HCT116 (cell line): ENCODE data around the gene KCNA2. TPM values are rescaled to one million over a fixed set of nuclear protein-coding genes. Genes with fewer than 3 reads are reported as not detected.

Experiments used
- ATAC-seq: fragments of 200-7000 bp; cut with Tn5 transposase; 2 replicates; pipeline ENCODE4 v1.9.1; 2020; ENCODE audit warnings: mild to moderate bottlenecking, moderate library complexity
- BruUV-seq: library from RNA; stranded (reverse); fragments of 400-500 nt; replicated peaks from 2 replicates; lab custom pipeline; 2021; lab: Mats Ljungman, UMichigan
- CTCF ChIA-PET: fragments of 300-600 bp; sonication (Branson Sonifier 250); formaldehyde crosslinking; loops from one replicate; lab custom pipeline; 2021; ENCODE audit warnings: antibody characterized with exemption; lab: Charles Lee
- POLR2A ChIA-PET: fragments of 300-600, 350-600 bp; sonication (Branson Sonifier 250); formaldehyde crosslinking; loops from one replicate; lab custom pipeline; 2021; ENCODE audit warnings: antibody characterized with exemption; lab: Charles Lee
- RAD21 ChIA-PET, 2 experiments: fragments of 300-600 bp; sonication (Branson Sonifier 250); formaldehyde crosslinking; loops; one replicate each; lab custom pipeline; 2023; ENCODE audit warnings: low total read pairs in 2 of 2; ENCODE audit not compliant: uncharacterized antibody in 2 of 2, unreplicated experiment in 2 of 2, low non-redundant PET in 1 of 2; lab: Charles Lee
- DNase-seq: peaks from one replicate; pipeline ENCODE4 v3.0.0-alpha.2; 2010; ENCODE audit warnings: low read depth, low spot score
- H2AFZ ChIP-seq: fragments of 200-600 bp; shearing (Covaris generic), sonication (generic); 2 replicates; pipeline ENCODE4 v1.6.1; 2017; ENCODE audit warnings: low read depth, mixed run types, mixed read lengths, antibody characterized with exemption, low read length; ENCODE audit not compliant: poor library complexity, severe bottlenecking
- H3K27ac ChIP-seq: 2 replicates; pipeline ENCODE4 v1.5.1; 2012; ENCODE audit warnings: low read depth, low read length
- H3K27me3 ChIP-seq: fragments of 200-600 bp; sonication (generic); 2 replicates; pipeline ENCODE4 v1.6.1; 2016; ENCODE audit warnings: mixed run types, low read length, mixed read lengths; ENCODE audit not compliant: insufficient read depth
- H3K36me3 ChIP-seq, 2 experiments: fragments of 200-500 bp in 1 of 2; fragments of 200-600 bp in 1 of 2; sonication (Bioruptor generic) in 1 of 2; sonication (generic) in 1 of 2; 2 replicates each; pipeline versions ENCODE4 v1.5.1 to v1.6.1; 2014 to 2016; ENCODE audit warnings: low read length in 2 of 2, inconsistent platforms in 1 of 2, mixed read lengths in 1 of 2, mixed run types in 1 of 2; ENCODE audit not compliant: insufficient read depth in 2 of 2, control insufficient read depth in 1 of 2
- H3K4me1 ChIP-seq, 2 experiments: fragments of 200-600 bp in 1 of 2; sonication (generic) in 1 of 2; 2 replicates each; pipeline versions ENCODE4 v1.5.1 to v1.6.1; 2012 to 2017; ENCODE audit warnings: low read length in 2 of 2, inconsistent platforms in 1 of 2, mild to moderate bottlenecking in 1 of 2, mixed read lengths in 1 of 2, mixed run types in 1 of 2, moderate library complexity in 1 of 2; ENCODE audit not compliant: insufficient read depth in 2 of 2, control insufficient read depth in 1 of 2
- H3K4me2 ChIP-seq: fragments of 200-600 bp; sonication (generic); 2 replicates; pipeline ENCODE4 v1.6.1; 2017; ENCODE audit warnings: mixed run types, low read length, mixed read lengths
- H3K4me3 ChIP-seq, 2 experiments: fragments of 200-600 bp in 1 of 2; sonication (generic) in 1 of 2; replicated peaks in 1 of 2; 2 replicates each; pipeline ENCODE4 v1.5.1; 2011 to 2016; ENCODE audit warnings: low read length in 2 of 2, control low read depth in 1 of 2, low read depth in 1 of 2, mild to moderate bottlenecking in 1 of 2, mixed read lengths in 1 of 2, mixed run types in 1 of 2
- H3K79me2 ChIP-seq: fragments of 200-600 bp; sonication (generic); 2 replicates; pipeline ENCODE4 v1.6.1; 2017; ENCODE audit warnings: mild to moderate bottlenecking, mixed run types, low read length, moderate library complexity, mixed read lengths; ENCODE audit not compliant: insufficient read depth
- H3K9ac ChIP-seq: fragments of 200-600 bp; sonication (generic); 2 replicates; pipeline ENCODE4 v1.6.1; 2016; ENCODE audit warnings: low read length, mixed read lengths
- H3K9me2 ChIP-seq: fragments of 200-600 bp; sonication (generic), shearing (Covaris generic); 2 replicates; pipeline ENCODE4 v1.6.1; 2017; ENCODE audit warnings: mixed run types, mild to moderate bottlenecking, moderate library complexity; ENCODE audit not compliant: insufficient read depth
- H3K9me3 ChIP-seq, 2 experiments: fragments of 200-500 bp in 1 of 2; fragments of 200-600 bp in 1 of 2; sonication (Bioruptor generic) in 1 of 2; sonication (generic) in 1 of 2; 2 replicates each; pipeline ENCODE4 v1.6.1; 2014 to 2017; ENCODE audit warnings: low read length in 2 of 2, mixed read lengths in 2 of 2, inconsistent platforms in 1 of 2, low read depth in 1 of 2, mild to moderate bottlenecking in 1 of 2, mixed run types in 1 of 2, moderate library complexity in 1 of 2; ENCODE audit not compliant: control insufficient read depth in 1 of 2, insufficient read depth in 1 of 2
- H4K20me1 ChIP-seq: fragments of 200-600 bp; sonication (generic), shearing (Covaris generic); 2 replicates; pipeline ENCODE4 v1.6.1; 2017; ENCODE audit warnings: mixed run types, mild to moderate bottlenecking, moderate library complexity; ENCODE audit not compliant: insufficient read depth
- CBX3 ChIP-seq: IDR thresholded peaks from 2 replicates; pipeline ENCODE4 v1.6.1; 2012; ENCODE audit warnings: low read depth
- CEBPB ChIP-seq: IDR thresholded peaks from 2 replicates; pipeline ENCODE4 v1.6.1; 2012; ENCODE audit warnings: low read depth
- EGR1 ChIP-seq: IDR thresholded peaks from 2 replicates; pipeline ENCODE4 v1.6.1; 2012; ENCODE audit warnings: low read depth
- EZH2 ChIP-seq: fragments of 200-600 bp; sonication (generic); IDR thresholded peaks from 2 replicates; pipeline ENCODE4 v1.6.1; 2017; ENCODE audit warnings: antibody characterized with exemption, mixed run types
- EZH2phosphoT487 ChIP-seq: fragments of 200-600 bp; IDR thresholded peaks from 2 replicates; pipeline ENCODE4 v1.6.1; 2018; ENCODE audit warnings: antibody characterized with exemption, borderline replicate concordance
- POLR2A ChIP-seq: IDR thresholded peaks from 2 replicates; pipeline ENCODE4 v1.7.0; 2011; ENCODE audit warnings: borderline replicate concordance; ENCODE audit not compliant: insufficient read depth, insufficient read length; ENCODE audit errors: extremely low read depth
- POLR2AphosphoS5 ChIP-seq: IDR thresholded peaks from 2 replicates; pipeline ENCODE4 v1.6.1; 2011; ENCODE audit warnings: mild to moderate bottlenecking, low read depth, low read length, moderate library complexity
- SIN3A ChIP-seq: IDR thresholded peaks from 2 replicates; pipeline ENCODE4 v1.6.1; 2012; ENCODE audit warnings: low read depth
- SP1 ChIP-seq: IDR thresholded peaks from 2 replicates; pipeline ENCODE4 v1.6.1; 2012; ENCODE audit warnings: low read depth
- TCF7L2 ChIP-seq: IDR thresholded peaks from 2 replicates; pipeline ENCODE4 v1.7.0; 2011; ENCODE audit warnings: borderline replicate concordance, inconsistent platforms; ENCODE audit not compliant: insufficient read depth, insufficient read length; ENCODE audit errors: extremely low read depth
- YY1 ChIP-seq: IDR thresholded peaks from 2 replicates; pipeline ENCODE4 v1.6.1; 2011; ENCODE audit warnings: low read length, low read depth, moderate library complexity, mild to moderate bottlenecking; ENCODE audit not compliant: insufficient replicate concordance; ENCODE audit errors: extremely low read depth
- ZFX ChIP-seq: fragments of 450-650 bp; IDR thresholded peaks from 2 replicates; pipeline ENCODE4 v1.6.1; 2017
- ZNF274 ChIP-seq: fragments of 200-500 bp; sonication (Bioruptor generic); IDR thresholded peaks from 2 replicates; pipeline ENCODE4 v1.6.1; 2014; ENCODE audit warnings: mild to moderate bottlenecking, low read depth, low read length, inconsistent platforms
- intact Hi-C: fragments of 100-400 bp; cut with micrococcal nuclease; formaldehyde crosslinking; loops from 2 replicates; pipeline ENCODE4 v1.10.0; 2022
- total RNA-seq: library from RNA; stranded (reverse); gene quantifications from one replicate; pipeline ENCODE4 v1.2.1, GENCODE V29; 2021; ENCODE audit not compliant: unreplicated experiment
- TF ChIP-seq, protein P1 (sequence below): IDR thresholded peaks from 2 replicates; pipeline ENCODE4 v1.6.1; 2011; ENCODE audit warnings: mild to moderate bottlenecking, low read length, moderate library complexity; ENCODE audit not compliant: insufficient replicate concordance; ENCODE audit errors: extremely low read depth
- TF ChIP-seq, protein P2 (sequence below): IDR thresholded peaks from 2 replicates; pipeline ENCODE4 v1.6.1; 2012; ENCODE audit warnings: low read depth
- TF ChIP-seq, protein P3 (sequence below): IDR thresholded peaks from 2 replicates; pipeline ENCODE4 v1.6.1; 2012
- TF ChIP-seq, protein P4 (sequence below): IDR thresholded peaks from 2 replicates; pipeline ENCODE4 v1.6.1; 2012

Gene KCNA2
- total RNA-seq, 1 experiment from 2014 or later, result not detected

DNA sequence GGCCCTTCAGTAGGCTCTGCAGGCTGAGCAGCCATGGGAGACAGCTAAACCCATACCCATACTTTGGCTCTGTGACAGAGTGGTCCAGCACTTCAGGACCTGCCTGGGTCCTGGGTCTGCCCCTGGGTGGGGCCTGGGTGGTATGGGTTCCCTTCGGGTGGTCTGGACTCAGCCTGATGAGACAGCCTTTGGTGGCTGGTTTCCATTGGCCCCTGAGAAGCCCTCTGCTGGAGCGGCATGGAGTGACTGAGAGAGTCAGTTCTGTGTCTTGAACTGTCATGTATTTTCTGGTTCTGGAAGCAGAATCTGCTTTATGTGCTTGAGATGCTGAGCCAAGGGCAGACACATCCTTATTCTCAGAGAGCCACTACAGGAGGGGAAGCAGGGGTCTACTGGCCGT lies 31.3 kb upstream of the KCNA2 start (continued):
- no peak for TF ChIP-seq EZH2

DNA sequence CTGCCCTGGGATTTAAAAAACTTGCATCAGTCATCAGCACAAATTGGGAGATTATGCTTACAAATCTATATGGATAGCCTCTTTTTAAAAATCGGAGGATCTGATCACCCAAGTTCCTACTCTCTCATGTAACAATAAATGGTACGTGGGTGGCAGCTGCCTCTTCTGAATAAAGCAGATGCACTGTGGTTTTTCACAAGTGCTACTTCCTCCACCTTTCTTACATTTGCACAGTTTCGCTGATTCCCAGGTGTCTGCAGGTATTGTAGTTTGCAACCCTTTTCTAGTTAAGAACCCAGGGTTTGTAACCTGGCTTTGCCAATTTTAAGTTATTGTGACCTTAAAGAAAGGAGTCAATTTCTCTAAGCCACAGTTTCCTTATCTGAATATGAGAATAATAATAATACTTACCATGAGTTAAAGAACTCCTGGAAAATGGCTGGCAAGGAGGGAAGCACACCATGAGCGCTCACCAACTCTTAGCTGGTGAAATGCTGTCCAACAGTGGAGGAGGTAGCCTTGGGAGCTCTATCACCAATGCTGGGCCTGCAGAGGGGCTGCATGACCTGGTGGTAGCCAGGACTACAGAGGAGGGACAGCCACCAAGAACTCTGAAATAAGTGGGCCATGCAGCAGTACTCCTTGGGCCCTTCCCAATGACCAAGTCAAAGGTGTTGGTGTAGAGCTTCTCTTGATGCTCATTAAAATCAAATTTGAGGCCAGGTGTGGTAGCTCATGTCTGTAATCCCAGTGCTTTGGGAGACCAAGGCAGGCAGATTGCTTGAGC lies 30.2 kb upstream of the KCNA2 start:
- H3K27me3 ChIP-seq, result peaks cover 52% of the 10 kb centered on the region
- no TSS peak for BruUV-seq
- POLR2A ChIA-PET, result no interaction called here
- TF ChIP-seq POLR2A (no peak), EZH2phosphoT487 (no peak), POLR2AphosphoS5 (no peak), TCF7L2 (no peak), ZNF274 (no peak), ZFX (no peak), SIN3A (no peak), CEBPB (no peak), YY1 (no peak), EGR1 (no peak), SP1 (no peak), CBX3 (no peak)
- TF ChIP-seq, protein P1, sequence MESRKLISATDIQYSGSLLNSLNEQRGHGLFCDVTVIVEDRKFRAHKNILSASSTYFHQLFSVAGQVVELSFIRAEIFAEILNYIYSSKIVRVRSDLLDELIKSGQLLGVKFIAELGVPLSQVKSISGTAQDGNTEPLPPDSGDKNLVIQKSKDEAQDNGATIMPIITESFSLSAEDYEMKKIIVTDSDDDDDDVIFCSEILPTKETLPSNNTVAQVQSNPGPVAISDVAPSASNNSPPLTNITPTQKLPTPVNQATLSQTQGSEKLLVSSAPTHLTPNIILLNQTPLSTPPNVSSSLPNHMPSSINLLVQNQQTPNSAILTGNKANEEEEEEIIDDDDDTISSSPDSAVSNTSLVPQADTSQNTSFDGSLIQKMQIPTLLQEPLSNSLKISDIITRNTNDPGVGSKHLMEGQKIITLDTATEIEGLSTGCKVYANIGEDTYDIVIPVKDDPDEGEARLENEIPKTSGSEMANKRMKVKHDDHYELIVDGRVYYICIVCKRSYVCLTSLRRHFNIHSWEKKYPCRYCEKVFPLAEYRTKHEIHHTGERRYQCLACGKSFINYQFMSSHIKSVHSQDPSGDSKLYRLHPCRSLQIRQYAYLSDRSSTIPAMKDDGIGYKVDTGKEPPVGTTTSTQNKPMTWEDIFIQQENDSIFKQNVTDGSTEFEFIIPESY, result no peak
- TF ChIP-seq, protein P2, sequence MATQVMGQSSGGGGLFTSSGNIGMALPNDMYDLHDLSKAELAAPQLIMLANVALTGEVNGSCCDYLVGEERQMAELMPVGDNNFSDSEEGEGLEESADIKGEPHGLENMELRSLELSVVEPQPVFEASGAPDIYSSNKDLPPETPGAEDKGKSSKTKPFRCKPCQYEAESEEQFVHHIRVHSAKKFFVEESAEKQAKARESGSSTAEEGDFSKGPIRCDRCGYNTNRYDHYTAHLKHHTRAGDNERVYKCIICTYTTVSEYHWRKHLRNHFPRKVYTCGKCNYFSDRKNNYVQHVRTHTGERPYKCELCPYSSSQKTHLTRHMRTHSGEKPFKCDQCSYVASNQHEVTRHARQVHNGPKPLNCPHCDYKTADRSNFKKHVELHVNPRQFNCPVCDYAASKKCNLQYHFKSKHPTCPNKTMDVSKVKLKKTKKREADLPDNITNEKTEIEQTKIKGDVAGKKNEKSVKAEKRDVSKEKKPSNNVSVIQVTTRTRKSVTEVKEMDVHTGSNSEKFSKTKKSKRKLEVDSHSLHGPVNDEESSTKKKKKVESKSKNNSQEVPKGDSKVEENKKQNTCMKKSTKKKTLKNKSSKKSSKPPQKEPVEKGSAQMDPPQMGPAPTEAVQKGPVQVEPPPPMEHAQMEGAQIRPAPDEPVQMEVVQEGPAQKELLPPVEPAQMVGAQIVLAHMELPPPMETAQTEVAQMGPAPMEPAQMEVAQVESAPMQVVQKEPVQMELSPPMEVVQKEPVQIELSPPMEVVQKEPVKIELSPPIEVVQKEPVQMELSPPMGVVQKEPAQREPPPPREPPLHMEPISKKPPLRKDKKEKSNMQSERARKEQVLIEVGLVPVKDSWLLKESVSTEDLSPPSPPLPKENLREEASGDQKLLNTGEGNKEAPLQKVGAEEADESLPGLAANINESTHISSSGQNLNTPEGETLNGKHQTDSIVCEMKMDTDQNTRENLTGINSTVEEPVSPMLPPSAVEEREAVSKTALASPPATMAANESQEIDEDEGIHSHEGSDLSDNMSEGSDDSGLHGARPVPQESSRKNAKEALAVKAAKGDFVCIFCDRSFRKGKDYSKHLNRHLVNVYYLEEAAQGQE, result no peak
- TF ChIP-seq, protein P3, sequence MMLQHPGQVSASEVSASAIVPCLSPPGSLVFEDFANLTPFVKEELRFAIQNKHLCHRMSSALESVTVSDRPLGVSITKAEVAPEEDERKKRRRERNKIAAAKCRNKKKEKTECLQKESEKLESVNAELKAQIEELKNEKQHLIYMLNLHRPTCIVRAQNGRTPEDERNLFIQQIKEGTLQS, result no peak
- TF ChIP-seq, protein P4, sequence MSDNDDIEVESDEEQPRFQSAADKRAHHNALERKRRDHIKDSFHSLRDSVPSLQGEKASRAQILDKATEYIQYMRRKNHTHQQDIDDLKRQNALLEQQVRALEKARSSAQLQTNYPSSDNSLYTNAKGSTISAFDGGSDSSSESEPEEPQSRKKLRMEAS, result no peak

More for the DNA sequence above, 30.2 kb upstream of the KCNA2 start:
- no peak overlapping the region for H3K9ac ChIP-seq
- DNase-seq, result no peak
- intact Hi-C loops, result no loop called here
- no peak overlapping the region for H2AFZ ChIP-seq
- ChIA-PET RAD21 (no interaction called here), CTCF (no interaction called here)
- H4K20me1 ChIP-seq, result no peaks in the 10 kb centered on the region
- no peak overlapping the region for H3K4me3 ChIP-seq
- no peaks in the 10 kb centered on the region for H3K79me2 ChIP-seq
- H3K4me2 ChIP-seq, result no peak overlapping the region
- no peak overlapping the region for H3K27ac ChIP-seq
- H3K9me3 ChIP-seq, result no peaks in the 10 kb centered on the region
- H3K9me2 ChIP-seq, result no peaks in the 10 kb centered on the region
- no peak for ATAC-seq
- no peaks in the 10 kb centered on the region for H3K4me1 ChIP-seq
- H3K36me3 ChIP-seq, result no peaks in the 10 kb centered on the region
